C4-2B (cell line): ENCODE measurements around the gene SYCE1.

Experiments used
- CTCF ChIP-seq: fragments of 450-650 bp; conservative IDR thresholded peaks from 2 replicates; pipeline ENCODE4 v1.5.1; 2017; ENCODE audit warnings: mild to moderate bottlenecking
- ZFX ChIP-seq: fragments of 450-650 bp; IDR thresholded peaks from 2 replicates; pipeline ENCODE4 v1.6.1; 2017

DNA sequence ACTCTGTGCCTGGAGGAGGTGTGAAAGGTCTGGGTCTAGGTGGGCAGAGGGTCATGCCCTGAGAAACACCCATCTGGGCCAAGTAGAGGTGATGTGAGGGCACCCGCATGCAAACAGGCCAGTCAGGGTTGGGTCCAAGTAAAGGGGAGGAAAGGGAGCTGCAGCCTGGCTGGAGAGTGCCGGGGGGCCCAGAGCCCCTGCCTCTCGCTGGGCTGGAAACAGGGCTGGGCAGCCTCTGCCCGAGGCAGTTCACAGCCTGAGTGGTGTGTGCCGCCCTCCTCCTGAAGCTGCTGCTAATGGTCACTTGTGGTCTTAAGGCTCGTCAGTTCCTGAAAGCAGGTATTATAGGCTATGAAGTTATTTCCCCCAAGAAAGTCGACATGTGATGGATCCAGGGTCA is 31.0 kb downstream of the SYCE1 start:
- no peak for TF ChIP-seq CTCF
- TF ChIP-seq ZFX: no peak
